GM19351 (cell line): Measurements from ENCODE around the gene STOM.
"Not testable (repeated sequence)": the region's sequence is repeated elsewhere in the genome, so short reads cannot be mapped to it uniquely, and the experiment has no call there.

ENCODE experiments used
- ATAC-seq: cut with Tn5 transposase; IDR thresholded peaks from one replicate; pipeline ENCODE4 v1.9.1; 2021; ENCODE audit warnings: mild to moderate bottlenecking, moderate library complexity; ENCODE audit not compliant: unreplicated experiment

Gene STOM

GRCh38 chr9:121369595-121370265 is at the start of gene STOM:
Gene STOM, minus strand, starts transcription at chr9:121370250. Its CDS starts 63 bp downstream, at chr9:121370187.
- ATAC-seq: peak; percentile 58

- no peak for ATAC-seq
These were observed 41.9 kb upstream of the STOM start for GRCh38 chr9:121411993-121412392.

- ATAC-seq: no peak
These were observed 35.8 kb upstream of the STOM start for GRCh38 chr9:121405899-121406298.

- ATAC-seq: no peak
These were observed 34.9 kb upstream of the STOM start for GRCh38 chr9:121404906-121405305.

- ATAC-seq: no peak
These were observed 30.0 kb upstream of the STOM start for GRCh38 chr9:121399883-121400607.

GRCh38 chr9:121399126-121399882 is 29.3 kb upstream of the STOM start:
- ATAC-seq: no peak

- no peak for ATAC-seq
These were observed 28.3 kb upstream of the STOM start for GRCh38 chr9:121398374-121398773.

GRCh38 chr9:121397277-121397676 is 27.2 kb upstream of the STOM start:
- not testable (repeated sequence) for ATAC-seq

GRCh38 chr9:121395558-121395957 is 25.5 kb upstream of the STOM start:
- ATAC-seq: no peak

GRCh38 chr9:121394292-121394691 is 24.2 kb upstream of the STOM start:
- no peak for ATAC-seq

- ATAC-seq: no peak
These were observed 23.3 kb upstream of the STOM start for GRCh38 chr9:121393318-121393717.

- no peak for ATAC-seq
These were observed 20.3 kb upstream of the STOM start for GRCh38 chr9:121390372-121390771.

GRCh38 chr9:121388140-121388905 is 18.3 kb upstream of the STOM start:
- no peak for ATAC-seq

- no peak for ATAC-seq
These were observed 16.6 kb upstream of the STOM start for GRCh38 chr9:121386442-121387175.

GRCh38 chr9:121383715-121384114 is 13.7 kb upstream of the STOM start:
- ATAC-seq: no peak

- no peak for ATAC-seq
These were observed 10.8 kb upstream of the STOM start for GRCh38 chr9:121380846-121381245.

- ATAC-seq: no peak
These were observed 6.3 kb upstream of the STOM start for GRCh38 chr9:121376214-121376830.

GRCh38 chr9:121373011-121373729 is 3.1 kb upstream of the STOM start:
- no peak for ATAC-seq
